Gastrocnemius medialis (tissue), 4 donors: ENCODE data around the gene B3GNT4. TPM values are rescaled to one million over a fixed set of nuclear protein-coding genes. Genes with fewer than 3 reads are reported as not detected.

ENCODE experiments used
- ATAC-seq, 2 donors: fragments of 150-250 bp; one replicate each; pipeline ENCODE4 v1.9.1; 2016
- DNase-seq, 2 donors: peaks; one replicate each; pipeline ENCODE4 v3.0.0-alpha.2; 2019
- H3K27ac ChIP-seq, 4 donors: fragments of 200-600 bp; sonication (generic); 1 replicate in 1 of 4; 2 replicates in 3 of 4; pipeline ENCODE4 v1.5.1; 2016 to 2018; ENCODE audit warnings: mild to moderate bottlenecking in 2 of 4, moderate library complexity in 1 of 4
- H3K27me3 ChIP-seq, 3 donors: fragments of 200-600 bp; sonication (generic) in 2 of 3; 1 replicate in 1 of 3; 2 replicates in 2 of 3; pipeline versions ENCODE4 v1.5.1 to v1.6.0; 2016 to 2019; ENCODE audit warnings: mild to moderate bottlenecking in 1 of 3, moderate library complexity in 1 of 3
- H3K36me3 ChIP-seq, 2 donors: fragments of 200-600 bp; sonication (generic) in 1 of 2; one replicate each; pipeline ENCODE4 v1.5.1; 2017 to 2018
- H3K4me1 ChIP-seq, 2 donors: fragments of 200-600 bp; sonication (generic) in 1 of 2; one replicate each; pipeline ENCODE4 v1.5.1; 2016 to 2017; ENCODE audit warnings: mild to moderate bottlenecking in 2 of 2
- H3K4me3 ChIP-seq, 4 donors: fragments of 200-600 bp; sonication (generic) in 3 of 4; 1 replicate in 1 of 4; 2 replicates in 3 of 4; pipeline ENCODE4 v1.5.1; 2016 to 2019; ENCODE audit warnings: mild to moderate bottlenecking in 2 of 4
- H3K9me3 ChIP-seq, 3 donors: fragments of 200-600 bp; sonication (generic) in 2 of 3; 1 replicate in 1 of 3; 2 replicates in 2 of 3; pipeline ENCODE4 v1.5.1; 2016 to 2019
- CTCF ChIP-seq, 5 experiments: fragments of 450-650 bp in 3 of 5; fragments of 200-600 bp in 2 of 5; sonication (generic) in 2 of 5; IDR thresholded peaks in 4 of 5; conservative IDR thresholded peaks in 1 of 5; 1 replicate in 4 of 5; 2 replicates in 1 of 5; pipeline ENCODE4 v1.5.1; 2016 to 2019; ENCODE audit warnings: antibody characterized with exemption in 5 of 5, mild to moderate bottlenecking in 3 of 5, moderate library complexity in 3 of 5
- POLR2A ChIP-seq, 2 donors: fragments of 450-650 bp; IDR thresholded peaks; one replicate each; pipeline ENCODE4 v1.6.1; 2017; ENCODE audit warnings: antibody characterized with exemption in 2 of 2, mild to moderate bottlenecking in 2 of 2, moderate library complexity in 2 of 2
- in situ Hi-C, 4 donors: fragments of 200-750 bp; cut with MboI; loops; one replicate each; pipeline versions ENCODE4 v1.15.0 to v1.8.0; 2017; ENCODE audit warnings: low sequenced_read_pairs in 4 of 4
- intact Hi-C: fragments of 100-400 bp; cut with DNase I; formaldehyde crosslinking; loops from one replicate; pipeline ENCODE4 v1.15.1; 2023; ENCODE audit warnings: low total_unique reads
- total RNA-seq, 4 donors: library from RNA; depleted of rRNA; stranded (reverse); fragments of >200 nt; gene quantifications; one replicate each; pipeline versions ENCODE4 v1.1.0 to v1.2.3, GENCODE V29; 2016

The B3GNT4 gene
- total RNA-seq, 4 donors from 2014 or later: not detected

GRCh38 chr12:122206111-122206881 lies 2.8 kb downstream of the B3GNT4 start:
- ATAC-seq (no peak), DNase-seq (no peak)
- in situ Hi-C loops: no loop called here
- Histone ChIP-seq H3K4me3 (no peak overlapping the region), H3K36me3 (peaks cover 0 to 37% of the 10 kb centered on the region in 2 donors), H3K27ac (no peak overlapping the region), H3K4me1 (peaks cover 0 to 6% of the 10 kb centered on the region in 2 donors), H3K9me3 (no peaks in the 10 kb centered on the region), H3K27me3 (peaks cover 39 to 44% (median 40%) of the 10 kb centered on the region in 3 donors)
- TF ChIP-seq CTCF (IDR thresholded peaks at IDR 0.05 in 4 of 5, conservative IDR thresholded peaks at IDR 0.05 in 1 of 5) (no peak), POLR2A (IDR thresholded peaks at IDR 0.05) (no peak)
- intact Hi-C loops: no loop called here

- in situ Hi-C loops (no loop called here), intact Hi-C loops (no loop called here)
- no peak overlapping the region for H3K4me3 ChIP-seq
Observed at GRCh38 chr12:122206976-122207375, 3.5 kb downstream of the B3GNT4 start.

GRCh38 chr12:122207391-122207790 lies 3.9 kb downstream of the B3GNT4 start:
- ATAC-seq: no peak
- Histone ChIP-seq H3K4me1 (peaks cover 0 to 6% of the 10 kb centered on the region in 2 donors), H3K36me3 (peaks cover 0 to 48% of the 10 kb centered on the region in 2 donors), H3K4me3 (no peak overlapping the region), H3K27ac (no peak overlapping the region), H3K27me3 (peaks cover 33 to 34% (median 34%) of the 10 kb centered on the region in 3 donors), H3K9me3 (no peaks in the 10 kb centered on the region)
- TF ChIP-seq CTCF (IDR thresholded peaks at IDR 0.05 in 4 of 5, conservative IDR thresholded peaks at IDR 0.05 in 1 of 5) (no peak), POLR2A (IDR thresholded peaks at IDR 0.05) (no peak)
- no peak for DNase-seq
- intact Hi-C loops: no loop called here
- in situ Hi-C loops: no loop called here

More at GRCh38 chr12:122206976-122207375, 3.5 kb downstream of the B3GNT4 start:
- peaks cover 35 to 37% (median 36%) of the 10 kb centered on the region in 3 donors for H3K27me3 ChIP-seq
- no peak overlapping the region for H3K27ac ChIP-seq
- no peak for ATAC-seq
- no peaks in the 10 kb centered on the region for H3K9me3 ChIP-seq
- TF ChIP-seq POLR2A (IDR thresholded peaks at IDR 0.05) (no peak), CTCF (IDR thresholded peaks at IDR 0.05 in 4 of 5, conservative IDR thresholded peaks at IDR 0.05 in 1 of 5) (no peak)
- H3K4me1 ChIP-seq: peaks cover 0 to 6% of the 10 kb centered on the region in 2 donors
- H3K36me3 ChIP-seq: peaks cover 0 to 44% of the 10 kb centered on the region in 2 donors
- no peak for DNase-seq

GRCh38 chr12:122208073-122208820 lies 4.7 kb downstream of the B3GNT4 start:
- intact Hi-C loops (no loop called here), in situ Hi-C loops (no loop called here)
- Histone ChIP-seq H3K4me3 (no peak overlapping the region), H3K36me3 (peaks cover 0 to 57% of the 10 kb centered on the region in 2 donors), H3K9me3 (no peaks in the 10 kb centered on the region), H3K4me1 (peaks cover 0 to 2% of the 10 kb centered on the region in 2 donors), H3K27me3 (peaks cover 24 to 26% (median 25%) of the 10 kb centered on the region in 3 donors), H3K27ac (no peak overlapping the region)
- no peak for DNase-seq
- TF ChIP-seq CTCF (IDR thresholded peaks at IDR 0.05 in 4 of 5, conservative IDR thresholded peaks at IDR 0.05 in 1 of 5) (no peak), POLR2A (IDR thresholded peaks at IDR 0.05) (no peak)
- no peak for ATAC-seq
